Suprapubic skin (tissue), 4 donors: Measurements from ENCODE around the gene LRRC18.

Experiments
- CTCF ChIP-seq, 2 donors: fragments of 200-600 bp in 1 of 2; fragments of 450-650 bp in 1 of 2; sonication (generic) in 1 of 2; IDR thresholded peaks; one replicate each; pipeline ENCODE4 v1.5.1; 2016 to 2019; ENCODE audit warnings: antibody characterized with exemption in 2 of 2, mild to moderate bottlenecking in 1 of 2, moderate library complexity in 1 of 2
- EP300 ChIP-seq: sonication (generic); formaldehyde crosslinking; IDR thresholded peaks from one replicate; pipeline ENCODE4 v1.6.1; 2017; ENCODE audit warnings: antibody characterized with exemption
- POLR2A ChIP-seq, 2 donors: fragments of 450-650 bp; IDR thresholded peaks; one replicate each; pipeline ENCODE4 v1.6.1; 2017; ENCODE audit warnings: antibody characterized with exemption in 2 of 2, mild to moderate bottlenecking in 2 of 2, moderate library complexity in 2 of 2
- POLR2AphosphoS5 ChIP-seq, 3 donors: sonication (generic); formaldehyde crosslinking; IDR thresholded peaks; one replicate each; pipeline ENCODE4 v1.6.1; 2017; ENCODE audit warnings: antibody characterized with exemption in 3 of 3

- TF ChIP-seq CTCF (IDR thresholded peaks at IDR 0.05) = no peak
- TF ChIP-seq POLR2A (IDR thresholded peaks at IDR 0.05) = no peak
- TF ChIP-seq POLR2AphosphoS5 (IDR thresholded peaks at IDR 0.05) = no peak
- no peak for TF ChIP-seq EP300
These were observed 15.9 kb downstream of the LRRC18 start for GRCh38 chr10:48923748-48924147.
